ENCODE results near the gene RPS28.
"Not testable (repeated sequence)": the region's sequence is repeated elsewhere in the genome, so short reads cannot be mapped to it uniquely, and the experiment has no call there.

RPS28 gene

DNA sequence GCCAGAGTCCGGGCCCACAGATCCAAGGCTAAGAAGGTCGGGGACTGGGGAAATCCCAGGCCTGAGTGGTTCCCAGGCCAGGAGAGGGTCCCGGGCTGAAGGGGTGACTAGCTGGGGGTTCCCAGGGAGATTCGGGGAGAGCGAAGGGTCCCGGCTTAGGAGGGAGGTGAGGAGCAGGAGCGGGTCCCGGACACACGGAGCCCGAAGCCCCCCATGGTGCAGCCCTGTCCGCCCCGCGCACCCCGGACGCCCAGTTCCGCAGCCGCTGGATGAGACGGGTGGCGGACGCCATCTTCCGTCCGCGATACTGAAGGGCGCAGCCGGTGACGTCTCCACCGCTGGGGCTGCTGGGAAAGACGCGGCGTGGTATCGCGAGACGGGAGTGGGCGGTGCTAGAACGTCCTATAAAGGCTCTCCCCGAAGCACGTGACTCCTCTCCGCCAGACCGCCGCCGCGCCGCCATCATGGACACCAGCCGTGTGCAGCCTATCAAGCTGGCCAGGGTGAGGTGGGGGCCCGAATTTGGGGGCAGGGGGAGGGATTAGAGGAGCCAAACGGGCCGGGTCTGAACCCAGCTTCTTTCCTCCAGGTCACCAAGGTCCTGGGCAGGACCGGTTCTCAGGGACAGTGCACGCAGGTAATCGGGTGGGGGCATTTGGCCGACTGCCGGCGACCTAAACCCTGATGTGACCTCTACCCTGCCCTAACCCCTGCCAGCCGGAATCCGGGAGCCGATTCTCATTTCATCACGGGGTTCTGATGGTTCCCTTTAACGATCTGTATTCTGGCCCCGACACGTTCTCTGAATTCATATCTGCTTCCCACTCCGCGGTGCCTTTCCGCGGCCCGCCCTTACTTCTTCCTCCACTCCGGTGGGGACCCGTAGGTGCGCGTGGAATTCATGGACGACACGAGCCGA lies at the start of gene RPS28, which contains the start of gene NDUFA7:
RPS28 (plus strand) TSS at position 430 of the 919 bp plus-strand sequence; CDS start at position 465, 35 bp downstream.
NDUFA7 (minus strand) TSS at position 309 of the 919 bp plus-strand sequence; CDS start at position 292, 17 bp downstream.
- DNase-seq = peak; percentile 96

- not testable (repeated sequence) for DNase-seq
These were observed 44.8 kb upstream of the RPS28 start for GRCh38 chr19:8276508-8276907.

DNA sequence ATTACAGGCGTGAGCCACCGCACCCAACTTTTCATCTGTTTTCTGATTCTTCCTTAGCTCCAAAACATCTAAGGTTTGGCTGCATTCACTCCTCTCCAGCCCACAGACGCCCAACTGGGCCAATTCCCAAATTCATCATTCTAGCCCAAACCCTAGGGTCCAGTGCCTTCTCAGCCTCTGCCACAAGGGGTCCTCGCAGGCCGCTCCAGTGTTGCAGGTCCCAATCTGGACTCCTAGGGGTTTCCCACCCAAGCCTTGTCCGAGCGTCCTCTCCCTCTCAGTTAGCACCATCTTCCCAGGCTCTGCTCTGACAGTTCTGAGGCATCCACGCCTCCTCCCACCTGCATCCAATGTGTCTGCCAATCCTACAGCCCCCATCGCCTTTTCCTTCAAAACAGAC lies 30.0 kb upstream of the RPS28 start:
- DNase-seq = not testable (repeated sequence)

DNA sequence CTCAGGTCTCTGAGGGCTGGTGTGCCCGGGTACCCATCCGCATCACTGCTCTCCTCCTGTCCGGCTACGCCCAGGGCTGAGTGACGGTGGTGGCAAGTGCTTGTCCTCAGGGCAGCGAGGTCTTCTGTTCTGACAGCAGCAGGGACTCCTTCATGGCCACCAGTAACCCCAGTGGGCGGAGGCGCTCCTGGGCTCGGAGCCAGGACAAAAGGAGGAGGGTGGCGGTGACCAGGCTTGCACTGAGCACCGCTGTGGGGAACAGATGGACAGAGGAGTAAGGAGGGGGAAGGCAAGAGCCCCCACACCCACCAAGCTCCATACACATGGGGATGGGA lies 19.0 kb upstream of the RPS28 start:
- DNase-seq = no peak

GRCh38 chr19:8302734-8303133 lies 18.6 kb upstream of the RPS28 start:
- no peak for DNase-seq

DNA sequence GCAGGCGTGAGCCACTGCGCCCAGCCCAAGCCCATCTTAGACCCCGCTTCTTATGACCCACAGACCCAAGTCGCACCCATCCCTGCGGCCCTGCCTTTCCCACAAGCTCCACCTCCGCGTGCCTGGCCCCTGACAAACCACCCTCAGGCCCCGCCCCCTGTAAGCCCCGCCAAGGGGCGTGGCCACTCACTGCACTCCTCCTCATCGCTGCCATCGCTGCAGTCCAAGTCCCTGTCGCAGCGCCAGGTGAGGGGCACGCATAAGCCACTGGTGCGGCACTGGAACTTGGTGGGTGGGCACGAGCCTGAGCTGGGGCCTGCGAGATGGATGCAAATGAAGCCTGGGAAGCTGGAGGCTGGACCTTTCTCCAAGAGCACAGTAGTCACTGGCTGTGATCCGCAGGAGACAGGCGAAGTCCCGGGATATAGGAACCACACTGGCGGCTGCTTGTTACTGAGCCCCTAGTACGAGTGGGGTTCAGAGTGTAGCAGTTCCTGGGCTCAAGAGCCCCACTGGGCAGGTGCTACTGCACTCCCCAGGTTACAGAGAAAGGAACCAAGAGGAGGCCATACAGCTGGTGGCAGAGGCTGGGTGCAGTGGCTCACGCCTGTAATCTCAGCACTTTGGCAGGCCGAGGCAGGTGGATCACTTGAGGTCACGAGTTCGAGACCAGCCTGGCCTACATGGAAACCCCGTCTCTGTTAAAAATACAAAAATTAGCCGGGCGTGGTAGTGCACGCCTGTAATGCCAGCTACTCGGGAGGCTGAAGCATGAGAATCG lies 16.3 kb upstream of the RPS28 start:
- DNase-seq = no peak

DNA sequence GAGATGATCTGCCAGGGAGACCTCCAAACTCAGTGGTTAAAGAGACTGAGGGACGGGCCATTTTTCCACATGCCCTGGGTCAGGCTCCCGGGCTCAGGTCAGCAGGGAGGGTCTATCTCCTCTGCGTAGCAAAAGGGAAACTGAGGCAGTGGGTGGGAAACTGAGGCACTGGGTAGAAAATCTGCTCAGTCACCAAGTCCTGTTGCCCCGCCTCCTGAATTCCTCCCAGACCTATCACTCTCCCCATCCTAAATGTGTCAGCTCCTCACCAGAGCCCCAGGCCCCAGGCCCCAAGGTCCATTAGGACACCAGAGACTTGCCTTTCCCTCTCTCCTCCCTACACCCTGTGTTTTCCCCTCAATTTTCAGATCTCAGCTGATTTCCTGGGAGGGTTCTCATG lies 15.5 kb upstream of the RPS28 start:
- no peak for DNase-seq

DNA sequence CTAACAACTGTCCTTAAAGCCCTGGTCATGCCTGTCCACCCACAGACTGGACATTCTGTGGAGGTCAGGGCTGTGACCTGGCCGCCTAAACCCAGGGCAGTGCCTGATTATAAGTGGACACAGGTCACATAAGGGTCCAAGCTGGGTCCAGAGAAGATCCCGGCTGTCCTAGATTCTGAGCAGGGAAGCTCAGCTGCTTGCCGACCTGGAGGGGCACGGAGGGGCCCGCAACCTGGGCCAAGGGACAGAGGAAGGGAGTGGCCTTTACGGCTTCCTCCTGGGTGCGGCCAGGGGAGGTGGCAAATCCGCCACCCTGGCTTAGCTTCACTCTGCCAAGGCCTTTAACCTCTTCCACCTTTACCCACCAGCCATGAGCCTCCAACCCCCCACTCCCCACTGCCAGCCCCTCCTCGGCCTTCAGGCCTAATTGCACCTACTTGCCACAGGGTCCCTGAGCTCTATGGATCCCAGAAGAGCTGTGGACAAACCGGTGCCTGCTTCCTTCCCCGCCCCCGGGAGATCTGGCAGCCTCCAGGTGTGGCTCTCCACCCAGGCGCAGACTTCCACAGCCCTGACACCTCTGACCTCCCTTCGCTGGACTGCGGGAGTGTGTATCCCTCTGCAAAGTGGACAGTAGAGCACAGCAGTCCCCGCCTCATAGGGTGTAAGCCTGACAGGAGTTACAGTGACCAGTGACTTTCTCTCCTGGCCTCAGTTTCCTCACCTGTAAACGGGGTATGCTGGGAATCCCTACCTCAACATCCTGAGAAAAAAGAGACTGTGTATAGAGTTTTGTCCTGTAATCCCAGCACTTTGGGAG lies 14.9 kb upstream of the RPS28 start:
- no peak for DNase-seq

- no peak for DNase-seq
These were observed 13.8 kb upstream of the RPS28 start for GRCh38 chr19:8307400-8307964.

GRCh38 chr19:8307965-8308866 lies 13.1 kb upstream of the RPS28 start, which contains the start of gene CD320:
Gene CD320, minus strand, starts transcription at chr19:8308358. Its CDS starts 68 bp downstream, at chr19:8308290.
- peak; percentile 94 for DNase-seq

- no peak for DNase-seq
These were observed 12.4 kb upstream of the RPS28 start for GRCh38 chr19:8308891-8309291.

- no peak for DNase-seq
These were observed 10.8 kb upstream of the RPS28 start for GRCh38 chr19:8310342-8311055.

- no peak for DNase-seq
These were observed 9.6 kb upstream of the RPS28 start for GRCh38 chr19:8311461-8312260.

- not testable (repeated sequence) for DNase-seq
These were observed 6.2 kb upstream of the RPS28 start for GRCh38 chr19:8314981-8315640.

- no peak for DNase-seq
These were observed 4.8 kb upstream of the RPS28 start for GRCh38 chr19:8316351-8317125.

GRCh38 chr19:8318835-8319234 lies 2.5 kb upstream of the RPS28 start:
- DNase-seq = not testable (repeated sequence)

DNA sequence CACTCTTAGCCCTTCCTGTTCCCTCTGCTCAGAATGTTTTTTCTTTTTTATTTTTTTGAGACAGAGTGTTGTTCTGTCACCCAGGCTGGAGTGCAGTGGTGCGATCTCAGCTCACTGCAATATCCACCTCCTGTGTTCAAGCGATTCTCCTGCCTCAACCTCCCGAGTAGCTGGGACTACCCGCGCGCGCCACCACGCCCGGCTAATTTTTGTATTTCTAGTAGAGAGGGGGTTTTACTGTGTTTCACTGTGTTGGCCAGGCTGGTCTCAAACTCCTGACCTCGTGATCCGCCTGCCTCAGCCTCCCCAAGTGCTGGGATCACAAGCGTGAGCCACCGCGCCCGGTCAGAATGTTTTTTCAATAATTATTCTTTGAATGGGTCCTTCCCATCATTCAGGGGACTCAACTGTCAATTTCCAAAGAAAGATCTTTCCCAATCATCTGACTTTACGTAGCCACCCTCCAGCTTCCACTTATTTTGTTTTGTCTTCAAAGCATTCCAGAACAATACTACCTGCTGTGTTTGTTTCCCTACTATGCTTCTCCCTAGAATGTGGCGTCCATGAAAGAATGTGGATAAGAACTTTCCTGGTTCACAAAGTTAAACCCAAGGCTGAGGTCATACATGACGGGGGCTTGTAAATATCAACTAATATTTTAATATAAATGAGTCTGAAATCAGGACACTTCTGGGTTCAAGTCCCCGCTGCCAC lies 1.3 kb upstream of the RPS28 start:
- no peak for DNase-seq

Data from NCI-H1092 treated with DMSO at 0.1 percent for 48 hours (cell line).